NCI-H1092 (cell line): Measurements from ENCODE around the gene PLD3.
"Not testable (repeated sequence)": the region's sequence is repeated elsewhere in the genome, so short reads cannot be mapped to it uniquely, and the experiment has no call there.

ENCODE experiments used
- DNase-seq: peaks from one replicate; lab custom pipeline; 2025; lab: John Stamatoyannopoulos, UW

PLD3 gene

DNA sequence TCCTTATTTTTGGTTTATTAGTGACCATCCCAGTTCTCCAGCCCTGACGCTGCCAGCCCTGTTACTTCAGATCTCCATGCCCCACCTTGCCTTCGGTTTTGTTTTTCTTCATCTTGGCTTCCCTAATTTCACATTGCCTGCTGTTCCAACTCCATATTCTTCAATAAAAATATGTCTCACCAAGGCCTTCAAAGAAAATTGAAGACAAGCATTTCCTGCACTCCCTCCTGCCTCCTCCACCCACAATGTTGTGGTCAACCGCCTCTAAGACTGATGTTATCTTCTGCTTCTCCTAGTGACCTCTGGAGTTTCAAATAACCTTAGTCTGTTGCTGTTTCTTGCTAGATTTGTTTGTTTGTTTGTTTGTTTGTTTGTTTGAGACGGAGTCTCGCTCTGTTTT lies 14.6 kb downstream of the PLD3 start:
- DNase-seq: no peak

DNA sequence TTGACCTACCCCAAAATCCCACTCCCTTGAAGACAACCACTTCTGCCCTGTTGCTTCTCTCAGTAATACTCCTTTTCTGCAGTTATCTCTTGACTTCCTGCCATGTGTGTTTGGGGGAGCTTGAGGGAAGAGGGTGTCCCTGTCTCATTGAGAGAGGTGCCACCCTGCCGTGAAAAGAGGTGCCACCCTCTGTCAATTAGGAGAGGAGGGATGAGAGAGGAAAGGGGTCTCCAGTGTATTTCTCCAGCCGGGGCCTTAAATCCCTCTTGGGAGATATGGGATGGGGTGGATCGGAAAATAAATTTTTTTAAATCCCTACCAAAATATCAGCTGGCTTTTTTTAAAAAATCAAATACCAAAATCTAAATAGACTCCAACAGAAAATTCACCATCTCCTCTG lies 16.5 kb downstream of the PLD3 start:
- no peak for DNase-seq

DNA sequence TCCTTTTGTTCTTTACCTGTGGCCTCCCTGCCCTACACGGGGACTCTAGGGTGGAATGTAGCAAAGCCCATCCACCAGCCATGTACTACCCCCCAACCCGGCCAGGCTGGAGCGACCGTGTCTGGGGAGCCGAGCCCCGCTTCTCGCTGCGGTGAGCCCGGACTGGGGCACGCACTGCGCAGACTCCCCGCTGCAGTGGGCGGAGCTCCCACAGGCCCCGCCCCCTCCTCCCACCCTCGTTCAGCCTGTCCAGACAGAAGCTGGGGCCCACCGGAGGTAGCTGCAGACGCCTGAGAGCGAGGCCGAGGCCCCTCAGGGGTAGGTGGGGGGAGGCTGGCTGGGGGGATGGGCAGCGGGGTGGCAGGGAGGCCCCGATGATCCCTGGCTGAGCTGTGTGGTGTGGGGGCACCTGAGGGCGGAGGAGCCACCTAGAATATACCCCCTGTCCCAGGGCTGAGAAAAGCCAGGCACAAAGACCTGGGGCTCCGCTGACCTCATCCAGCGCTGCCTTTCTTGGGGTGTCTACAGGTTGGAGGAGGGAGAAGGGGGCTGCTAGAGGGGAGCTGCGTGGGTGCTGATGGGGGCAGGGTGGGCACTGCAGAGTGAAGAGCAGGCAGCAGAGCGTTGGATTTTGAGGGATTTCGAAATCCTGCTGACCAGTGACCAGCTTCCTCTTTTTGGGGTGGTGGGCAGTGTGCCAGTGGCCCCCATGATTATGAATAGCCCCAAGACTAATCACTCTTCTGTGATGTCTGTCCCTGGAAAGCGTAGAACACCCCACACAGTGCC lies 17.3 kb downstream of the PLD3 start:
- DNase-seq: no peak

DNA sequence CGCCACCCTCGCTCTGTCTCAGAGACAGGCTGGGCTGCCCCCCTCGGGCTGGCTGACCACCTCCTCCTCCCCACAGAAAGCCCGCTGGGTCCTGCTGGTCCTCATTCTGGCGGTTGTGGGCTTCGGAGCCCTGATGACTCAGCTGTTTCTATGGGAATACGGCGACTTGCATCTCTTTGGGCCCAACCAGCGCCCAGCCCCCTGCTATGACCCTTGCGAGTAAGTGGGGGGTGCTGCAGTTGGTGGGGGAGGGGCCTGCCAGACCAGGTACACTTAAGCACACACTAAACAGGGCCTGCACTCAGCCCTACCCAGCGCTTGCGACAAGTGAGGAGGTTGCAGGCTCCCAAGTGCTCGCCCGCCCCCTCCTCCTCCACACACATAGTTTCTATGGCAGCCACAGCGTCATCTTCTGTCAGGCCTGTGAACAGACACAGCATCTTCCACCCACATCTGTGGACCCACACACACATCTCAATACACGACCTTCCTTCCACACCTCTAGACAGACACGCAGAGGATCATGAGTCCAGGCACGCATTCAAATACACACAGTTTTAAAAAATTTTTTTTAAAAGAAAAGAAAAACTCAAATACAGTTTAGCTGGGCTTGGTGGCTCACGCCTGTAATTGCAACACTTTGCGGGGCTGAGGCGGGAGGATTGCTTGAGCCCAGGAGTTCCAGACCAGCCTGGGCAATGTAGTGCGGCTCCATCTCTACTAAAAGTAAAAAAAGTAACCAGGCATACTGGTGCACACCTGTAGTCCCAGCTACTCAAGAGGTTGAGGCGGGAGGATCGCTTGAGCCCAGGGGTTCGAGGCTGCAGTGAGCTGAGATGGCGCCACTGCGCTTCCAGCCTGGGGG lies 18.4 kb downstream of the PLD3 start:
- no peak for DNase-seq

GRCh38 chr19:40367577-40368434 lies 19.3 kb downstream of the PLD3 start:
- DNase-seq: no peak

- DNase-seq: no peak
Measured at GRCh38 chr19:40369797-40370196, 21.3 kb downstream of the PLD3 start.

- not testable (repeated sequence) for DNase-seq
Measured at GRCh38 chr19:40370253-40370652, 21.8 kb downstream of the PLD3 start.

DNA sequence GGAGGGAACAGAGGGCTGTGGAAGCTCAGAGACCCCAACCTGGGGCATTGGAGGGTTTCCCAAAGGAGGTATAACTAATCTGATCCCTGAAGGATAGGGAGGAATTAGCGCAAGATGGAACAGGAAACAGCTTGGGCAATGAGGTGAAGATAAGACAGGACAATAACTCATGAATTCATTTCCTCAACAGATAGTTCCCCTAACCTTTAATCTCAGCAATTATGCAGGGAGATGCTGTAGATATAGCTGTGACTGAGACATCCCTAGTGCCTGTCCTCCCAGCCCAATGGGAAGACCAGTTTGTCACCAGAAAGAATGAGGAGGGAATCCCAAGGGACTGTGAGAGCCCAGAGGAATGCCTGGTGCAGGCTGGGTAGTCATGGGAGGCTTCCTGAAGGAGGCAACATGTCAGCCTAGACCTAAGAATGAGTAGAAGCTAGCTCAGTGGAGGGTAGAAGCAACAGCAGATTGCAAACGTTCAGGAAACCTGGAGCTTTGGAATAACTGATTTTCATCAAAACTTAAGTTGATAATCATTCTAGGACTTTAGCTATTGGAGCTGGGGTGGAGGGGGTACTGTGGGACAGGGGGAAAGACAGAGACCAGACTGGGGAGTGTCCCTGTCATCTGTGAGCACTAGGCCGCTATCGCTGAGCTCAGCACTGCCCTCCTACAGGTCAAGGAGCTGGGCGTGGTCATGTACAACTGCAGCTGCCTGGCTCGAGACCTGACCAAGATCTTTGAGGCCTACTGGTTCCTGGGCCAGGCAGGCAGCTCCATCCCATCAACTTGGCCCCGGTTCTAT lies 22.7 kb downstream of the PLD3 start:
- no peak for DNase-seq

DNA sequence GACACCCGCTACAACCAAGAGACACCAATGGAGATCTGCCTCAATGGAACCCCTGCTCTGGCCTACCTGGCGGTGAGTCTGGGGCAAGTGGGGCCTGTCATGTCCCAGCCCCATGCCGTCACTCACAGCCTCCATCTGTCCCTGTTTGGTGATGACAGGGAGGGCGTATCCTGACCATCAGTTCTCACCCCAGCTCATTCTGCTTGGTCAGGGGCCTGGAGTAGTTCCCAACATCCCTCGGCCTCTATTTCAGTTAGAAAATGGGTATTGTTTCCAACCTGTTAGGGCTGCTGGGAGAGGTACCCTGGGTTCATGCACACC lies 23.3 kb downstream of the PLD3 start:
- DNase-seq: no peak

GRCh38 chr19:40374084-40374483 lies 25.6 kb downstream of the PLD3 start:
- DNase-seq: no peak

GRCh38 chr19:40376286-40376862 lies 27.9 kb downstream of the PLD3 start:
- DNase-seq: no peak

DNA sequence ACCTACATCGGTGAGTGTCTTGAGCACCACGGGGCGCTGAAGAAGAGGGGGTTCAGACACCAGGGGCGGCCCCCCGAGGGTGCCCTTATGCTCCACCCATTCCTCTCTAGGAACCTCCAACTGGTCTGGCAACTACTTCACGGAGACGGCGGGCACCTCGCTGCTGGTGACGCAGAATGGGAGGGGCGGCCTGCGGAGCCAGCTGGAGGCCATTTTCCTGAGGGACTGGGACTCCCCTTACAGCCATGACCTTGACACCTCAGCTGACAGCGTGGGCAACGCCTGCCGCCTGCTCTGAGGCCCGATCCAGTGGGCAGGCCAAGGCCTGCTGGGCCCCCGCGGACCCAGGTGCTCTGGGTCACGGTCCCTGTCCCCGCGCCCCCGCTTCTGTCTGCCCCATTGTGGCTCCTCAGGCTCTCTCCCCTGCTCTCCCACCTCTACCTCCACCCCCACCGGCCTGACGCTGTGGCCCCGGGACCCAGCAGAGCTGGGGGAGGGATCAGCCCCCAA lies 29.4 kb downstream of the PLD3 start:
- no peak for DNase-seq

GRCh38 chr19:40378509-40378908 lies 30.0 kb downstream of the PLD3 start:
- DNase-seq: no peak

- DNase-seq: no peak
Measured at GRCh38 chr19:40379446-40380198, 31.1 kb downstream of the PLD3 start.

DNA sequence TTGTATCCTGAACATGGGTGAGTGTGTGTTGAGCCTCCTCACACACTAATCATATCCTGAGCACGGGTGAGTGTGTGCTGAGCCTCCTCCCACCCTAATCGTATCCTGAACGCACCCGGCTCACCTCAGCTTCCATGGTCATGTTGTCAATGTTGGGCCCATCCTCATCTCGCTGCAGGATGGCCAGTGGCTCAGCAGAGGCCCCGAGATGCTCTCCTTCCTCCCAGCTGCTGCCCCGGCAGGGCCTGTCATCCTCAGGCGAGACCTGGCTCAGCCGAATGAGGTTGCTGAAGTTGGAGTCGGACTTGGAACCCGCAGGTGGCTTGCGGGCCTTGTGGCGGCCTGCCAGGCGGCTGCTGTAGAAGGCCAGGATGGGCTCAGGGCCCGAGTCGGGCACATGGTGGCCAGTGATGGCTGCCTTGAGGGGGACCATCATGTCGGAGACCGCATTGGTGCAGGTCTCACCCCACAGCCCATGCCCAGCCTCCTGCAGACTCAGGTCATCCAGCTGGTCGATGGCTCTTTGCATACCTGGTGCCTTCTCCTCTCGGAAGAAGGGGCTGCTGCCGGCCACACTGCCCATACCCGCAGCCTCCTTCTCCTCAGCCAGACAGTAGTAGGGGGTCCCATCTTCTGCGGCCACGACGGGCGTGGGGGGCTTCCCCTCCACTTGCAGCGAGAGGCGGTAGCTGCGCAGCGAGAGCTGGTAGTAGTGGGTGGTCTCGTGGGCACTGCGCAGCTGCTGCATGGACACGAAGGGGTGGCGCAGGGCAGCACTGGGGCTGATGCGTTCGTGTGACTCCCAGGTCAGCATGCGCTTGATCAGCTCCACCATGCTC lies 31.9 kb downstream of the PLD3 start:
- no peak for DNase-seq

DNA sequence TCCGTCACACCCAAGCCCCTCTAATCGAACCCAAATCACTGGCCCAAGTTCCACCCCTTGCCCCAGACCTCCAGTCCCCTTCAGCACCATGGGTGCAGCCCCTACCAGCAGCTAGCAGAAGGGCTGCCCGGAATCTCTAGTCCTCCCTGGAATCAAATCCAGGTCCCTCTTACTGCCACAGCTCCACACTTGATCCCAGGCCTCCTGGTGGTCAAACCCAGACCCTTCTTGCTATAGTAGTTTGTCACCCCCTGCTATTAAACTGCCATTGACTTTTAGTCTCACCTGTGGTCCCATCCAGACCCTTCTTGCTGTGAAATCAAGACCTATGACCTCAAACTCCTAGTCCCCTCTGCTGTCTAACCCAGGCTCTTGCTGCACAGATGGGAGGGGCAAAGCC lies 32.8 kb downstream of the PLD3 start:
- DNase-seq: no peak

DNA sequence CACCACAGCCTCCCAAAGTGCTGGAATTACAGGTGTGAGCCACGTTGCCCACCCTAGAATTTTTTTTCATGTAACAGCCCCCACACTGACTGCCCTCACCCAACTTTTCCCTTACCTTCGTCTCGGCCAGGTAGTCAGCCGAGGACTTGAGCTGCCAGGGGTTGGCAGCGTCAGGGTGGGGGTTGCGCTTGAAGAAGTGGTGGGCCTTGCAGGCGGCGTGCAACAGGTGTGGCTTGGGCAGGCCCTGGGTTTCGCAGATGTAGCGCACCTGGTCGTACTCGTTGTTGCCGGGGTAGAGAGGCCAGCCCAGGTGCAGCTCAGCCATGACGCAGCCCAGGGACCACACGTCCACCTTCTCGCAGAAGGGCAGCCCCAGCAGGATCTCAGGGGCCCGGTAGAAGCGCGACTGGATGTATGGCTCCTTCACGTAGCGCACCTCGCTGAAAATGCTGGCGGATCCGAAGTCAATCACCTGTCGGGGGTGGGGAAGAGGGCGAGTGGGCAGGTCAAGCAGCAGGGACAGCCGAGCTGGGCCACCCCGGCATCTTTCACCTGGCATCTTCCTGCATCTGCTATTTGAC lies 35.3 kb downstream of the PLD3 start:
- DNase-seq: no peak

- DNase-seq: no peak
Measured at GRCh38 chr19:40387155-40387554, 38.7 kb downstream of the PLD3 start.

- no peak for DNase-seq
Measured at GRCh38 chr19:40388481-40388880, 40.0 kb downstream of the PLD3 start.
